Measurements from ENCODE around the gene TYW3.

DNA sequence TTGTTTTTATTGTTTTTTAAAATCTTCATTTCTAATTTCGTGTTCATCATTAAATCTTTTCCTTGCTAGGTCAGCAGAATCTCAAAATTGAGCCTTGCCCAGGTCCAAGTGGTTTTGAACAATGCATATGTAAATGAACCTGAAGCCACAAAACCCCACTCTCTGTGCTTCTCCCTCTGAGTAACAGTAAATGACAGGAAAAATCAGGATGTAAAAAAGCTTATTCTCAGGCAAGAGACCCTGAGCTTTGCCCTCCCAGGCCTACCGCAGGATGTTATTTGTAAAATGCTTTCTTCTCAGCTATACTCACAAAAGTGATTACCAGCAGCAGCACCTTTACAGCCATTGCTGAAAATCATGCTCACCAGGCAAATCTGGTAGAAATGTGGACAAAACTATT is 47.6 kb downstream of the TYW3 start:
- TF ChIP-seq MAFK (IDR thresholded peaks at IDR 0.05; ENCODE audit: low read depth, low read length) = no peak
- TF ChIP-seq, protein P1, sequence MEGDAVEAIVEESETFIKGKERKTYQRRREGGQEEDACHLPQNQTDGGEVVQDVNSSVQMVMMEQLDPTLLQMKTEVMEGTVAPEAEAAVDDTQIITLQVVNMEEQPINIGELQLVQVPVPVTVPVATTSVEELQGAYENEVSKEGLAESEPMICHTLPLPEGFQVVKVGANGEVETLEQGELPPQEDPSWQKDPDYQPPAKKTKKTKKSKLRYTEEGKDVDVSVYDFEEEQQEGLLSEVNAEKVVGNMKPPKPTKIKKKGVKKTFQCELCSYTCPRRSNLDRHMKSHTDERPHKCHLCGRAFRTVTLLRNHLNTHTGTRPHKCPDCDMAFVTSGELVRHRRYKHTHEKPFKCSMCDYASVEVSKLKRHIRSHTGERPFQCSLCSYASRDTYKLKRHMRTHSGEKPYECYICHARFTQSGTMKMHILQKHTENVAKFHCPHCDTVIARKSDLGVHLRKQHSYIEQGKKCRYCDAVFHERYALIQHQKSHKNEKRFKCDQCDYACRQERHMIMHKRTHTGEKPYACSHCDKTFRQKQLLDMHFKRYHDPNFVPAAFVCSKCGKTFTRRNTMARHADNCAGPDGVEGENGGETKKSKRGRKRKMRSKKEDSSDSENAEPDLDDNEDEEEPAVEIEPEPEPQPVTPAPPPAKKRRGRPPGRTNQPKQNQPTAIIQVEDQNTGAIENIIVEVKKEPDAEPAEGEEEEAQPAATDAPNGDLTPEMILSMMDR (conservative IDR thresholded peaks at IDR 0.05; ENCODE audit: low read depth, low read length) = no peak
- TF ChIP-seq POLR2A (IDR thresholded peaks at IDR 0.05; ENCODE audit: low read depth, low read length) = no peak
- TF ChIP-seq RAD21 (IDR thresholded peaks at IDR 0.05; ENCODE audit: low read length) = no peak
- TF ChIP-seq MXI1 (IDR thresholded peaks at IDR 0.05; ENCODE audit: borderline replicate concordance, low read depth, low read length) = no peak
- TF ChIP-seq, protein P2, sequence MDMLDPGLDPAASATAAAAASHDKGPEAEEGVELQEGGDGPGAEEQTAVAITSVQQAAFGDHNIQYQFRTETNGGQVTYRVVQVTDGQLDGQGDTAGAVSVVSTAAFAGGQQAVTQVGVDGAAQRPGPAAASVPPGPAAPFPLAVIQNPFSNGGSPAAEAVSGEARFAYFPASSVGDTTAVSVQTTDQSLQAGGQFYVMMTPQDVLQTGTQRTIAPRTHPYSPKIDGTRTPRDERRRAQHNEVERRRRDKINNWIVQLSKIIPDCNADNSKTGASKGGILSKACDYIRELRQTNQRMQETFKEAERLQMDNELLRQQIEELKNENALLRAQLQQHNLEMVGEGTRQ (IDR thresholded peaks at IDR 0.05; ENCODE audit: low read depth, low read length) = no peak
- TF ChIP-seq, protein P3, sequence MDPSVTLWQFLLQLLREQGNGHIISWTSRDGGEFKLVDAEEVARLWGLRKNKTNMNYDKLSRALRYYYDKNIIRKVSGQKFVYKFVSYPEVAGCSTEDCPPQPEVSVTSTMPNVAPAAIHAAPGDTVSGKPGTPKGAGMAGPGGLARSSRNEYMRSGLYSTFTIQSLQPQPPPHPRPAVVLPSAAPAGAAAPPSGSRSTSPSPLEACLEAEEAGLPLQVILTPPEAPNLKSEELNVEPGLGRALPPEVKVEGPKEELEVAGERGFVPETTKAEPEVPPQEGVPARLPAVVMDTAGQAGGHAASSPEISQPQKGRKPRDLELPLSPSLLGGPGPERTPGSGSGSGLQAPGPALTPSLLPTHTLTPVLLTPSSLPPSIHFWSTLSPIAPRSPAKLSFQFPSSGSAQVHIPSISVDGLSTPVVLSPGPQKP (IDR thresholded peaks at IDR 0.05; ENCODE audit: borderline replicate concordance, low read depth, low read length) = no peak
- TF ChIP-seq NFE2L2 (IDR thresholded peaks at IDR 0.05; ENCODE audit: low read depth, low read length) = no peak
- no peak for TF ChIP-seq CEBPB (IDR thresholded peaks at IDR 0.05; ENCODE audit: low read depth, low read length)
- no peak for TF ChIP-seq MAZ (IDR thresholded peaks at IDR 0.05; ENCODE audit: borderline replicate concordance, low read depth, low read length)

Data from IMR-90 (cell line).